Mucosa of rectum (tissue), 2 donors: ENCODE measurements around the gene CDH13.

ENCODE experiments used
- H3K27ac ChIP-seq, 2 donors: one replicate each; pipeline ENCODE4 v1.7.0; 2013; ENCODE audit warnings: inconsistent platforms in 2 of 2, low read depth in 2 of 2, low read length in 2 of 2
- H3K27me3 ChIP-seq, 2 donors: one replicate each; pipeline ENCODE4 v1.7.0; 2013; ENCODE audit warnings: low read length in 2 of 2; ENCODE audit not compliant: control insufficient read depth in 2 of 2, insufficient read depth in 2 of 2
- H3K36me3 ChIP-seq, 2 donors: one replicate each; pipeline ENCODE4 v1.7.0; 2013; ENCODE audit warnings: low read length in 2 of 2; ENCODE audit not compliant: control insufficient read depth in 2 of 2, insufficient read depth in 2 of 2
- H3K4me1 ChIP-seq, 2 donors: one replicate each; pipeline ENCODE4 v1.7.0; 2013; ENCODE audit warnings: low read length in 2 of 2, mild to moderate bottlenecking in 1 of 2; ENCODE audit not compliant: control insufficient read depth in 2 of 2, insufficient read depth in 2 of 2
- H3K4me3 ChIP-seq, 2 donors: one replicate each; pipeline ENCODE4 v1.7.0; 2013; ENCODE audit warnings: low read length in 2 of 2
- H3K9ac ChIP-seq, 2 donors: one replicate each; pipeline ENCODE4 v1.7.0; 2013; ENCODE audit warnings: low read length in 2 of 2, low read depth in 1 of 2, mild to moderate bottlenecking in 1 of 2
- H3K9me3 ChIP-seq, 2 donors: one replicate each; pipeline ENCODE4 v1.7.0; 2013; ENCODE audit warnings: low read length in 2 of 2; ENCODE audit not compliant: control insufficient read depth in 2 of 2
- donor health status: healthy.
- donor health status: Normal muscosa, but diverticular disease.

The CDH13 gene

DNA sequence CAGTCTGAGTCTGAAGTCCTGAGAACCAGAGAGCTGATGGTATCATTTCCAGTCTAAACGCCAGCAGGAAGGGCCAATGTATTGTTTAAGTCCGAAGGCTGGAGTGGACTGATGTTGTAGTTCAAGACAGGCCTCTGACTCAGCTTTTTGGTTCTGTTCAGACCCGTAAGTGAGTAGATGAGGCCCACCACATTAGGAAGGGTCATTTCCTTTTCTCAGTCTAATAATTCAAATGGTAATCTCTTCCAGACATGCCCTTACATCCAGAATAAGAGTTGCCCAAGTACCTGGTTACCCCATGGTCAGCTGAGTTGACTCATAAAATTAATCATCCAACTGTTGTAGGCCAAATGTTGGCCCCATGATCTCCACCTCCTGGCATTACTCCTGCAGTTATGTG, 738.4 kb downstream of the CDH13 start:
- Histone ChIP-seq H3K4me3 (no peak overlapping the region), H3K27ac (no peak overlapping the region), H3K36me3 (no peaks in the 10 kb centered on the region), H3K4me1 (no peaks in the 10 kb centered on the region), H3K9ac (no peak overlapping the region), H3K9me3 (no peaks in the 10 kb centered on the region), H3K27me3 (no peaks in the 10 kb centered on the region)

GRCh38 chr16:83366228-83366627, 739.5 kb downstream of the CDH13 start:
- Histone ChIP-seq H3K9ac (no peak overlapping the region), H3K9me3 (no peaks in the 10 kb centered on the region)

GRCh38 chr16:83374979-83375378, 748.2 kb downstream of the CDH13 start:
- H3K4me1 ChIP-seq, result no peaks in the 10 kb centered on the region
- H3K9ac ChIP-seq, result no peak overlapping the region
- H3K36me3 ChIP-seq, result no peaks in the 10 kb centered on the region
- no peak overlapping the region for H3K27ac ChIP-seq
- H3K9me3 ChIP-seq, result no peaks in the 10 kb centered on the region
- H3K27me3 ChIP-seq, result no peaks in the 10 kb centered on the region
- no peak overlapping the region for H3K4me3 ChIP-seq

More at GRCh38 chr16:83366228-83366627, 739.5 kb downstream of the CDH13 start:
- H3K27ac ChIP-seq, result no peak overlapping the region
- H3K4me3 ChIP-seq, result no peak overlapping the region
- no peaks in the 10 kb centered on the region for H3K4me1 ChIP-seq
- no peaks in the 10 kb centered on the region for H3K27me3 ChIP-seq
- H3K36me3 ChIP-seq, result no peaks in the 10 kb centered on the region

DNA sequence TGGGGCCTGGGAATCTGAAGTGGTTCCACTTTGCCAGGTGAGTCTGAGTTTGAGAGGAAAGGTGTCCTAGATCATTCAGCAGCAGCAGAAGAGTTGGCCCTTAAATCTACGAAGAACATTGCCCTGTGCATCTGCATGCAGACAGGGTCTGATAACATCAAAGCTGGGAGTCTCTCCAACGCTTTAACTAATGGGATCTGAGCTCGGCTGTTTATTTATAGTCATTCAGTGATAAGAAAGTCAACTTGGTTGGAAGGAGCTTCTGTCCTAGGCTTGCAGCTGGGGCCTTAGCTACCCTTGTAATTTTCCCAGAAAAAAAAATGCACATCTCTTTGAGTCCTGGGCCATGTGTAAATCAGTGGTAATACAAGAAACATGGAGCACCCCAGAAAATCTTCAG, 763.0 kb downstream of the CDH13 start:
- Histone ChIP-seq H3K9ac (no peak overlapping the region), H3K4me1 (no peaks in the 10 kb centered on the region), H3K27ac (no peak overlapping the region), H3K36me3 (no peaks in the 10 kb centered on the region), H3K4me3 (no peak overlapping the region), H3K9me3 (no peaks in the 10 kb centered on the region), H3K27me3 (no peaks in the 10 kb centered on the region)

GRCh38 chr16:83390759-83391158, 764.0 kb downstream of the CDH13 start:
- no peaks in the 10 kb centered on the region for H3K9me3 ChIP-seq
- no peaks in the 10 kb centered on the region for H3K36me3 ChIP-seq
- no peak overlapping the region for H3K9ac ChIP-seq
- H3K27me3 ChIP-seq, result no peaks in the 10 kb centered on the region
- no peaks in the 10 kb centered on the region for H3K4me1 ChIP-seq
- H3K27ac ChIP-seq, result no peak overlapping the region
- no peak overlapping the region for H3K4me3 ChIP-seq

GRCh38 chr16:83392743-83393142, 766.0 kb downstream of the CDH13 start:
- Histone ChIP-seq H3K27me3 (no peaks in the 10 kb centered on the region), H3K4me1 (no peaks in the 10 kb centered on the region), H3K36me3 (no peaks in the 10 kb centered on the region), H3K9ac (no peak overlapping the region), H3K27ac (no peak overlapping the region), H3K4me3 (no peak overlapping the region), H3K9me3 (no peaks in the 10 kb centered on the region)

GRCh38 chr16:83393196-83393981, 766.6 kb downstream of the CDH13 start:
- Histone ChIP-seq H3K9ac (no peak overlapping the region), H3K27ac (no peak overlapping the region)

GRCh38 chr16:83397601-83398291, 771.0 kb downstream of the CDH13 start:
- H3K4me3 ChIP-seq, result no peak overlapping the region
- no peaks in the 10 kb centered on the region for H3K9me3 ChIP-seq
- no peak overlapping the region for H3K27ac ChIP-seq
- H3K4me1 ChIP-seq, result no peaks in the 10 kb centered on the region
- H3K36me3 ChIP-seq, result no peaks in the 10 kb centered on the region
- H3K27me3 ChIP-seq, result no peaks in the 10 kb centered on the region
- H3K9ac ChIP-seq, result no peak overlapping the region

More at GRCh38 chr16:83393196-83393981, 766.6 kb downstream of the CDH13 start:
- no peak overlapping the region for H3K4me3 ChIP-seq
- no peaks in the 10 kb centered on the region for H3K4me1 ChIP-seq
- H3K9me3 ChIP-seq, result no peaks in the 10 kb centered on the region
- no peaks in the 10 kb centered on the region for H3K27me3 ChIP-seq
- no peaks in the 10 kb centered on the region for H3K36me3 ChIP-seq

- no peaks in the 10 kb centered on the region for H3K9me3 ChIP-seq
- H3K9ac ChIP-seq, result no peak overlapping the region
- no peaks in the 10 kb centered on the region for H3K27me3 ChIP-seq
- no peaks in the 10 kb centered on the region for H3K36me3 ChIP-seq
- H3K4me3 ChIP-seq, result no peak overlapping the region
- H3K27ac ChIP-seq, result no peak overlapping the region
- no peaks in the 10 kb centered on the region for H3K4me1 ChIP-seq
Observed at GRCh38 chr16:83400234-83400633, 773.5 kb downstream of the CDH13 start.

DNA sequence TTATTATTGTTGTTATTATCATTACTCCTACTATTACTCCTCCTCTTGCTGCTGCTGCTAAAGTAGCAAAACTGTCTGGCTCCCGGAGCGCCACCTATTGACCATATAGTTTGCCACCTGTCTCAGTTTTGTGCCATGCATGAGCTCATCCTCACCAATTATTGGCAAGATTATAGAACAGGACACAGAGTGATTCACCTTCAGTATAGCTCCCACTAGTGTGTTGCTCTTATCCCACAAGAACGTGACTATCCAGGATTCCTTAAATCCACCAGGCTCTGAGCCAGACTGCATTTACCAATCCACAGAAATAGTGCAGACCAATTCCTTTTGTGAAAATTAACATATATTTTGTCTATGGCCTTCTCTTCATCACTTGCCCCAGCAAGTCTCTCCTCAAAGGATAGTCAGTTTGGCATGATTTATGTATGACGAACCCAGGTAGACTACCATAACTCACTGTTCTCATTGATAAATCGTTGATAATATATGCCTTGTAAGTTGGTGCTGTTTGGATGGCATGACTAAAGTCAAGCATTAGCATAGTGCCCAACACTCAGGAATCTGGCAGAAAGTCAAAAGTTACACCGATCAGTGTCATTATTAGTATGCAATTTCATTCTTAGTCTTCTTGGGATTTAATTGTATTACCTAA, 775.5 kb downstream of the CDH13 start:
- Histone ChIP-seq H3K9me3 (no peaks in the 10 kb centered on the region), H3K4me3 (no peak overlapping the region), H3K4me1 (no peaks in the 10 kb centered on the region), H3K36me3 (no peaks in the 10 kb centered on the region), H3K27ac (no peak overlapping the region), H3K27me3 (no peaks in the 10 kb centered on the region), H3K9ac (no peak overlapping the region)
